ENCODE data around the gene ENOSF1.

DNA sequence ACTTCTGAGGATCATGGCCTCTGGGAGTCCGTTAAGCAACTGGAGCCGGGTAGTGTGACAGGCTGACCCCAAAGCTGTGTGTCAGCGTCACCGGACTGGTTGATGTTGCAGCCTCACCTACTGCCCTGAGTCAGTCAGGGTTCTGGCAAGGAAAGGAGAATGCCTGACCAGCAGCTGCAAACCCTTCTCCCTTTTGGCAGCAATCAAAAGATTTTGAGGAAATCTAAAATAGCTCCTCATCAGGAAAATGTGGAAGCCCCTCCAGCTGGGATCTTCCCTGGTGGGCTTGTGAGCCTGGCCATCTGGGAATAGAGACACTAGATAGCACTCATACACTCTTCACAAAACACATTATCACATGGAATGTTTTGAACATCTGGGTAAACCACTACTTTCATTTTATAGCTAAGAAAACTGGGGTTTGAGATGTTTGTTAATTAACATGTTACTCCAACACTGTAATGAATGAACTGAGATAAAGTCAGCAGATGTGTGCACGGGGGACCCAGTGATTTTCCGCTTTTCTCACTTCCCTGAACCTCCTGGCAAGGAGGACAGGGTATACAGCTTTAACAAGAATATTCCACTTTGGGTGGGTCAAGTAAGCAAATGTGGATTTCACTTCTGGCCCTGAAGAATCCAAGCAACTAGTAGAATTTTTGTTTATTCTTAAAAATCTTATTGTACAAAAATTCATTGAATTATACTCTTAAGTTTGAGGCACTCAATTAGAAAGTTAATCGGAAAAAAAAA, 91.0 kb downstream of the ENOSF1 start:
- TF ChIP-seq, protein P1, sequence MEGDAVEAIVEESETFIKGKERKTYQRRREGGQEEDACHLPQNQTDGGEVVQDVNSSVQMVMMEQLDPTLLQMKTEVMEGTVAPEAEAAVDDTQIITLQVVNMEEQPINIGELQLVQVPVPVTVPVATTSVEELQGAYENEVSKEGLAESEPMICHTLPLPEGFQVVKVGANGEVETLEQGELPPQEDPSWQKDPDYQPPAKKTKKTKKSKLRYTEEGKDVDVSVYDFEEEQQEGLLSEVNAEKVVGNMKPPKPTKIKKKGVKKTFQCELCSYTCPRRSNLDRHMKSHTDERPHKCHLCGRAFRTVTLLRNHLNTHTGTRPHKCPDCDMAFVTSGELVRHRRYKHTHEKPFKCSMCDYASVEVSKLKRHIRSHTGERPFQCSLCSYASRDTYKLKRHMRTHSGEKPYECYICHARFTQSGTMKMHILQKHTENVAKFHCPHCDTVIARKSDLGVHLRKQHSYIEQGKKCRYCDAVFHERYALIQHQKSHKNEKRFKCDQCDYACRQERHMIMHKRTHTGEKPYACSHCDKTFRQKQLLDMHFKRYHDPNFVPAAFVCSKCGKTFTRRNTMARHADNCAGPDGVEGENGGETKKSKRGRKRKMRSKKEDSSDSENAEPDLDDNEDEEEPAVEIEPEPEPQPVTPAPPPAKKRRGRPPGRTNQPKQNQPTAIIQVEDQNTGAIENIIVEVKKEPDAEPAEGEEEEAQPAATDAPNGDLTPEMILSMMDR (IDR thresholded peaks at IDR 0.05), result no peak
- TF ChIP-seq POLR2A (IDR thresholded peaks at IDR 0.05) (no peak), POLR2AphosphoS5 (IDR thresholded peaks at IDR 0.05) (no peak)
